Stimulated activated CD8-positive, alpha-beta memory T cell treated with anti-CD3 and anti-CD28 coated beads, Interleukin-12 subunit alpha, Interleukin-12 subunit beta, amount 100 ng/mL, for 4 hours (primary cell): Measurements from ENCODE around the gene THUMPD2.
"Not testable (repeated sequence)": the region's sequence is repeated elsewhere in the genome, so short reads cannot be mapped to it uniquely, and the experiment has no call there.

ENCODE experiments used
- DNase-seq: peaks from one replicate; pipeline ENCODE4 v3.0.0-alpha.2; 2020; ENCODE audit warnings: low read depth

Gene THUMPD2

DNA sequence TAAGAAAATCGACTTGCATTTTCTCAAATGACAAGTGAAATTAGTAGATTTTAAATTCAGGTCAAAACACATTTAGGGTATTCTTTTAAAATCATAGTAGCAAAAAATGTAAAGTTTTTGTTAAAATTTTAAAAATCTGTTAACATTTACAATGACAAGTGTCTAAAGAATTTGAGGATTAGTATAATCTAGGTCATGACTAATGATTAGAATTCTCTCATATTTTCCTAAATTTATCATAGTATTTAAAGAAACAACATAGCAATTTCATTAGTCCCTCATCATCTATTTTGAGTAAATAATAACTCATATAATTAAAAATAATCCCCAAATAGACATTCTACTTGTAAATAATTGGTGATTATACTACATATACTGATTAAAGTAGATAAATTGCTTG lies 23.6 kb downstream of the THUMPD2 start:
- no peak for DNase-seq

DNA sequence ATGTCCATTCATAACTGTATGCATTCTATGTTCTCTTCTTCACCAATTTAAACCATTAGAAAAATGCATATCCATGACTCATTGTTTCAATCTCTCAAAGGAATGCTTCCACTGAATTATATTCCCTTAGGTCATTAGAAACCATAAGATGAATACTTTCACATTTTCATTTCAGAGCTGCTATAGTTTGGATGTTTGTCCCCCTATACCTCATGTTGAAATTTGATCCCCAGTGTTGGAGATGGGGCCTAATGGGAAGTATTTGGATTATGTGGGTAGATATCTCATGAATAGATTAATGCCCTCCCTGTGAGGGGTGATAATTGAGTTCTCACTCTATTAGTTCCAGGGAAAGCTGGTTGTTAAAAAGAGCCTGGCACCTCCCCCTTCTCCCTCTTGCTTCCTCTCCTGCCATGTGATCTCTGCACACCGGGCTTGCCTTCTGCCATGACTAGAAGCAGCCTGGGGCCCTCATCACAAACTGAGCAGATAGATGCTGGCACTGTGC lies 35.7 kb downstream of the THUMPD2 start:
- DNase-seq = no peak

DNA sequence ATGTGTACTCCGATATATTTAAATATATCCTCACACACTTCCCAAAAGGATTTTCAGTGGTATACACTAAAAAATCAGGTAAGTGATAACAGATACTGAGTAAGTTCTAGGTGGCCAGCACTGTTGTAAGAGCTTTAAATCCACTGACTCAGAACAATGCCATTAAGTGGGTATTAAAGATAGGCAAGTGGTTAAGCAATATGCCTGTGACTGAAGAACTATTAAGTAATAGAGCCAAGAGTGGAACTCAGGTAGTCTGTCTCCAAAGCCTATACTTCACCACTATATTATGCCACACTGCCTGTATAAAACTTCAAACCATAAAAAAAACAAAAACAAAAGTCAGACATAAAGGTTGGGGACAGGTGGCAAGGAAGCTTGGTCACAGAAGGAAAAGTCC lies 37.2 kb downstream of the THUMPD2 start:
- no peak for DNase-seq

DNA sequence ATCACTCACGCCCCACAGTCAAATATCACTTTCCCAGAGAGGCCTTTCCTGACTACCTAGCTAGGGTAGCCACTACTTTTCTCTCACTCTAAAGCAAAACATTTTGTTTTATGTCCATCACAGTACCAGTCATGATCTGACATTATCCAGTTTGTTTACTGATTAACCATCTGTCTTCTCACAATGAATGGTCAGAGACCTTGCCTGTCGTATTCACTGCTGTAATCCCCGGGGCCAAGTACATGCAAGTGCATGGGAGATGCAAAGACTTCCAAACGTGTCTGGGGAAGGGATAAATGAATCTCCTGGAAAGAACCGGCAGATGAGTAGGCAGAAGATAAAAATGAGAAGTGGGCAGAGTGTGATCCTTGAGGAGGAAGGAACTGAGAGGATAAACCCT lies 39.7 kb downstream of the THUMPD2 start:
- no peak for DNase-seq

DNA sequence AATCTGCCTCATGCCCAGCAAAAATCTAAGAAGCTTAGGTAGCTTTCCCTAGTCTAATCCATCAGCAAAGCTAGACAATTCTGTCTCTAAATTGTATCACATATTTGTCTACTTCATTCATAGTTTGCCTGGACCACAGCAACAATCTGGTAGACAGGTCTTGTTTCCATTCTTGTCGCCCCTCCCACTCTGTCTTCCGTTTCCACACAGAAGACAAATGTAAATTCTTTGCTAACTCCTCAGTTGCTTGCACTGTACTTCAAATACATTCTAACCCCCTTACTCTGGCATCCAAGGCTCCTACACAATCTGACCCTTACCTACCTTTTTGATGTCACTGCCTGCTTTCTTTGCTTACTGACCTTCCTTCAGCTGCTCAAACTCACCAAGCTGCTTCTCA lies 40.1 kb downstream of the THUMPD2 start:
- no peak for DNase-seq

DNA sequence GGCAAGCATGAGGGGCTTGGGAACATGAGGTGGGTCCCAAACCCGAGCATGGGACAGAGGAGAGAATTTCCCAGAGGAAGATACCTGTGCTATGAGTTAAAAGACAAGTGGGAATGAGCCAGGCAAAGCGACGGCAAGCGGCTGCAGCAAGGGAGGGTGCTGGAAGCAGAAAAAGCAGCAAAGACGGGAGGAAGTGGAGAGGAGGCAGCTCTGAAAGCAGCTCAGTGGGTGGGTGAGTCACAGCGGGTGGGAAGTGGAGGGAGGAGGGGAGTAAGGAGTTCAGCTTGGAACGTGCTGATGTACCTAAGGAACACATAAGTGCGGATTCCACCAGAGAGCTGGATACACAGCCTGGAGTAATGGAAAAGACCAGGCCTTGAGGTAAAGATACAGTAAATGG lies 41.4 kb downstream of the THUMPD2 start:
- DNase-seq = no peak

DNA sequence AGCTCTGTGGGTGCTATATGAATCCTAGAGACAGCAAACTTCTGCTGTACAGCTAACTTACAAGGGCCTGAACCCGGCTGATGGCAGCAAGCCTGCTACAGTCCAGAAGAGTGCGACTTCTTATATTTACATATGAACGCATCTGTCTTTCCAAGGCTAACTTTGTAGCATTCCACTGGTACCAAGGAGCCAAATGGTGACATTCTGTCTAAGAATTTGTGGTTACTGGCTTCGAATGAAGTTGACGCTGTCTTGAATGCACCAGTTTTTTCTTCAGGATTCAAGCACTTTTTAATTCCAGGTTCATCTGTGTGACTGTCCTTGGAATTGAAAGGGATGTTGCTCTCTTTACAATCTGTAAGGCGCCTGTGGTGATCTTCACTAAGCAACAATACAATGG lies 42.4 kb downstream of the THUMPD2 start:
- DNase-seq = no peak

DNA sequence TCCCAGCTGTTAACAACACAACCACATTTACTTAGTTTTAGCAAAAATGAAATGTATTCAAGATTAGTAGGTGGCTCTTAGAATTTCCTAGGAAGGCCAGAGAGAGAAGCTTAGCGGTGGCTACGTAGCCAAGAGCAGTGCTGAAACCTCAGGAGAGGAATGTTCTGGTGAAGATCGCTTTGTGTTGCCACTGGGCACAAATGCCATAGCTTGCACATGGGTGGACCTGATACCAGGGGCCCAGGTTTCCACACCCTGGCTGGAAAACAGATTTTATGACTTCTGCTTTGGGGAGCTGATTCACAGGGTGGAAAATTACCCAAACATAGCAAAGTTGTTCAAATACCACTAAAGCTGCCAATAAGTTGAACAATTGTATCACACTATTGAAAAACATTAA lies 43.4 kb downstream of the THUMPD2 start:
- no peak for DNase-seq

DNA sequence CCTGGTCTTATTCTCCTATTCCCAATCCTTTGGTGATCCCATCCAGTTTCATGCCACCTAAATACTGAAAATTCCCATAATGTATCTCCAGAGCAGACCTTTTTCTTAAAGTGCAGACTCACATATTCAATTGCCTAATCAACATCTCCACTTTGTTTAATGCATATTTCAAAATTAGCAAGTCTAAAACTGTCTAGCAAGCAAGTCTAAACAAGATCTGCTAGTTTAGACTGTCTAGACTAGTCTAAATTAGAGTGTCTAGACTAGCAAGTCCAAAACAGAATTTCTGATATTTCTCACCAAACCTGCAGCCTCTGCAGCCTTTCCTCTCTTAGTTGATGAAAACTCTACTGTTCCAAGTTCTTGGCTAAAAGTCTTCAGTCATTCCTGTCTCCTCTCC lies 44.6 kb downstream of the THUMPD2 start:
- DNase-seq = no peak

DNA sequence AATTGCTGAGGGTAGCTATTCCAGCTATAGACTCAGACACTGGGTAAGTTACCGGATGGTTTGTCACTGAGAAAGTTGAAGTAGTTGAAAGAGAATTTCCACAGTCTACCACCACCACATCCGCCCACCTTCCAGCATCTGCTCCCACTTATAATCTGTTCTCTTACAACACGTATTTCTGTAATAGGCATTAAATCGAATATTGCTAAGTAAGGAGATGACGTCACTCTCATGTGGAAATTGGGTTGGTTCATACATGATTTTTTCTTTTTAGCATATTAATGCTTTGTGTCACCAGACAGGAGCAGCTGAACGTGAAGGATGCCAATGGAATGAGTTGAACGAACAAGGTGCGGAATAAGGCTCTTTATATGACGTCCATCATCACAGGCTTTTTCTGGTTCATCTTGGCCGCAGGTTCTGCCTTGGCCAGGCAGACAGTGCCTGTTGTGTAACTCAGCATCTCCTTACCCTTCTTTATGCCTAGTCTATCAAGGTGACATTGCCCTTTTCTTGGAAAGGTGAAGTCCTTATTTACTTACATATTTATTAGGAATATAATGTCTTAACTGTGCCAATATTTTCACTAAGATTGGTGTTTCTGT lies 45.9 kb downstream of the THUMPD2 start:
- DNase-seq = no peak

DNA sequence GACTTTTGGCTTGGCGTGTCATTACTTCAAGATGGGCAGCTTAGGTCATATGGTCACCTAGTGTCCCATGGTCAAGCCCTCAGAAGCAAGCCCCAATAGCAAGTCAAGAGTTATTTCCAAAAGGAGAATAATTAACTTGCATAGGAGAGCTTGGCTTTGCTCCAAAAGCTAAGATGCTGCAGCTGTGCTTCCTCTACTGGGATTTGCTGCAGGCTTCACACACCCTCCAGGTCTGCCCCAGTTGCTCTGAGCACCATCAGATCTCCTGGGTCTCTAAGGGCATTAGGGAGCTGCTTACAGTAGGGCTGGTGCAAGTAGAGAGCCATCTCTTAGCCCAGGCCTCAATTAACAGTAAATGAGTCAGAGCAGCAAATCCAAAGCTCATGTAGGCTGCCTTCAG lies 46.6 kb downstream of the THUMPD2 start:
- DNase-seq = no peak

DNA sequence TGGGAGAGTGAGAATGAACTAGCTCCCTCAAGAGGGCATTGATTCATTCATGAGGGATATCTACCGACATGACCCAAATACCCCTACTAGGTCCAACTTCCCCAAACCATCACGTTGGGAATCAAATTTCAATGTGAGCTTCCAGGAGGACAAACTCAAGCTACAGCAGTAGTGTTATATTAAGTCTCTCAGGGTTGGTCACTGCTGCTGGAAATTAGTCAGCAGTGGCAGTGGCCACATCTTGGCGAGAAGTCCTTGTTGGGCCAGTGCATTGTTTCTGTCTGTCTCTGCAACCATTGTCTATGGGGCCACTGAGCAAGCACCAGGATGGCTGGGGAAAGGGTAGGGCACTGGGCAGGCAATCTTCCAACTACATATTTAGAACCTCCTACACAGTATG lies 47.5 kb downstream of the THUMPD2 start:
- DNase-seq = no peak

DNA sequence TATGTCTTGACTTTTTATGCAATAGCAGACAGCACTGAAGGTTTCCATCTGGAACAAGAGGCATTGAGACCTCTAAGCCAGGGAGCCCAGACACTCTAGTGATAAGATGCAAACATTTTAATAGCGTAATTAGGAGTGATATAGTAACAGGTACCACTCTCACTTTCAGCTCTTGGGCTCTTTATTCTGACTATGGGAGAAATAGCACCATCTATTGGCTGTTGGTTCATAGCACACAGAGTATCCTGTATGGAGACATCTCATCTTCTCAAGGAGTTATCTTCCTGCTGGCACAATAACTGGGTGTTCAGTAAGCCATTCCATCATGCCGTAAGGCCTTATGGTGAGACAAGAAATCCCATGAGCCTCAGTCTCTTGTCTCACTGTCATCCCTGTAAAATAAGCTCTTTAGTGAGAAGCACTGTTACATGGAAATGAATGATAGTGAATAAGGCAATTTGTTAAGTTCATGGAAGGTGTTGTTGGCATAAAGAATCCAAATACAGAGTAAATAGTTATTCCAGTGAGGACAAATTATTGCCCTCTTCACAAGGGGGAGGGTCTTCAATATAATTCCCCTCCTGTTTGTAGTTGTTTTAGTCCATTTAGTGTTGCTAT lies 48.3 kb downstream of the THUMPD2 start:
- no peak for DNase-seq

DNA sequence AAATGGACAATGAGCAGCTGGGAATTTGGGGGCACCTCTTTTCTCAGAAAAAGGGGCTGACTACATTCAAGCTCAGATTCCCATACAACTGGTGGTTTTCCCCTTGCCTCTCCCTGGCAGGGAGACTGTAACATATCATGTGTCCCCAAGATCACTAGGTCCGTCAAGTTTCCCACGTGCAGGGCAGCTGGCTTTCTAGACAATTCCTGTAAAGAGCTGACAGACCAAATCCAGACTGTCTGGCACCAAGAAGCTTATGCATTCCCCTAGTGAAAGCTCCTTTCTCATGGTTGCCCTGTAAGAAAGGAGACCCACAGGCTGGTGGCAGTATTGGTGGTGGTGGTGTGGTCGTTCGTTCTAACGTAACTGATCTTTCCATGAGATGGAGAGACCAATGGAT lies 48.8 kb downstream of the THUMPD2 start:
- no peak for DNase-seq

DNA sequence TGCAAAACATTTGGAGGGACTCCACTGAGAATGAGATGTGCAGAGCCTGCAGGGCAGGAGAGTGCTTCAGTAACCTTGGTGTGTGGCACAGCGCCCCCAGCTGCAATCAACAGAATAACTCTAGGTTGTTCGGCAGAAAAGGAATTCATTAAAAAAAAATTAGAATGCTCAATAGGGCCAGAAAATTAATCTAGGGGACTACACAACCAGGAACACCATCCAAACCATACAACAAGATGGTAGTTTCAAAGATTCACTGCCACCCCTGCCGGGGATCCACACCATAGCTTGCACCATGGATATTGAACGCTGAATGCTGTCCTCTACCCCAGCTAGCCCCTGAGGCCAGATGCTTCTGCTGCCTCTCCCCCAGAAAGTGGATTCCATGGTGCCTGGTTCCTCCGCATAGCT lies 50.1 kb downstream of the THUMPD2 start:
- DNase-seq = no peak

DNA sequence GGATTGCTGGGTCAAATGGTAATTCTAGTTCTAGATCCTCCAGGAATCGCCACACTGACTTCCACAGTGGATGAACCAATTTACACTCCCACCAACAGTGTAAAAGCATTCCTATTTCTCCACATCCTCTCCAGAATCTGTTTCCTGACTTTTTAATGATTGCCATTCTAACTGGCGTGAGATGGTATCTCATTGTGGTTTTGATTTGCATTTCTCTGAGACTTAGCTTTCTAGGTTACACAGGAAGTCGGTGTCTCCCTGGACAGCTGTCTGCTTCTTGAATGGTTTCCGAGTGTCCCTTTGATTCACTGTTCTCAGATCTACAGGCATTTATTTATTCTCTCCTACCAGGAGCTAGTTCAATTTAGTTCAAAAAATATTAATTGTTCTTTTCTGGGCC lies 51.0 kb downstream of the THUMPD2 start:
- DNase-seq = not testable (repeated sequence)

DNA sequence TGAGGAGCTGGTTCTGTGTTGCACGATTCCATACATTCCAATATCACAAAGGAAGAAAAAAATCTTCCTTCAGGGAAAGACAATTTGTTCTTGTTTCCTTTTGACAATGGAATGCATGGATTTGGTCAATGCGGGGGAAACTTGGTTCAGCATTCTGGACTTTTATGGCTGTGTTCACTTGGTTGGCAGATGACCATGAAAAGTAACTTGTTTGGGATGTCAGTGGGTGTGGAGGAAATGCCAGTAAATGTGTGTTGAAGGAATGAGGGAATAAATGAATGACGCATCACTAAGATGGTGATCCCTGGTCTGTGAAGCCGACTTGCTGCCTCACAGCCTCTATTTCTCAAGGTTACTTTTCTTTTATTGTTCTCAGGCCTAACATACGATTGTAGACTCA lies 53.7 kb downstream of the THUMPD2 start:
- DNase-seq = no peak

DNA sequence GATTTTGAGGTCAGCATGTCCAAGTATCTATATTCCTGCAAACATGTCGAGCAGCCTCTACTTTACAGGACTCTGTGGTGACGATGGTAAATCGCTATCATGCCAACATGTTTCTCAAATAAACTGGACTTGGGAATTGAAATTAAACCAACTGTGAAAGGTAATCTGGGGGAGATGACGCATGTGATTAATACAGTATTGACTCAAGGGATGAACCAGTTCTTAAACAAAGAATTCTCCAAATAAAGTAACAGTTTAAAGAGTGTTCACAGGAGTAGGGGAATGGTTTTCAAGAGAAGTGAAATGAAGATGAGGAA lies 54.3 kb downstream of the THUMPD2 start:
- no peak for DNase-seq

DNA sequence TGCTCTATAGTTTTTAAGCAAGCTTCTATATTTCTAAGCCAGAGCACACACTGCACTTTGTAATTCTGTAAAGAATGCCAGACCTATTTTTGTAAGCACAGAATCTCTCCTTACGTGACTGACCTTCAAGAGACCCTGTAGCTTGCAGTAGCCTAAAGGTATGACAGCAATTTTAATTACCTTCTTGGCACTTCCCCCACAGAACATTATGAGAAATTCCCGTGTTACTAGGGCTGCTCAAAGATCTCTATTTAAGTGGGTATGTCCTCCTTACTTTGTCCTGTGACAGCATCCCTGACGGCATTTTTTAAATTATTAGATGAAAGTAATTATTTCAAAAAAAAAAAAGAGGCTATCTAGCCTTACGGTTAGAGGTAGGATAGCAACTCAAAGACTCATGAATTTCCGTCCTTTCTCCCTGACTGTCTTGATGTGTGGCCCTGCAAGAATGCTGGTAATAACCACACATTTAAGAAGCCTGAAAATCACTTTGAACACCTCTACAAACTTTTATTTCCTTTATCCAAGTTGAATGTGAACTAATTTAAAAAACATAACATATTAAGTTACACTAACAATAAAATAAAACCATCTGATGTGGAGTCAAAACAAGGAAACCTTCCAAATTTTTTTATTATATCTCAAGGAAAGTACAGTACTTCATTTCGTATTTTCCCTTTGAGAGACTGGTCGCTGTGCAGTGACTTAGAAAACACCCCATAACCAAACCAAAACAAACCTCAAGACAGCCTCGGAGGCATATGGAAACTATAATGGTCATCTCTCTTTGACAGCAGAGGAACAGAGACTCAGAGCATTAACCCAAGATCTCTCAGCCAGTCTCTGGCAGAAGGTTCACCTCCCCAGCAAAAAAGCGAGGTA lies 54.9 kb downstream of the THUMPD2 start:
- no peak for DNase-seq

DNA sequence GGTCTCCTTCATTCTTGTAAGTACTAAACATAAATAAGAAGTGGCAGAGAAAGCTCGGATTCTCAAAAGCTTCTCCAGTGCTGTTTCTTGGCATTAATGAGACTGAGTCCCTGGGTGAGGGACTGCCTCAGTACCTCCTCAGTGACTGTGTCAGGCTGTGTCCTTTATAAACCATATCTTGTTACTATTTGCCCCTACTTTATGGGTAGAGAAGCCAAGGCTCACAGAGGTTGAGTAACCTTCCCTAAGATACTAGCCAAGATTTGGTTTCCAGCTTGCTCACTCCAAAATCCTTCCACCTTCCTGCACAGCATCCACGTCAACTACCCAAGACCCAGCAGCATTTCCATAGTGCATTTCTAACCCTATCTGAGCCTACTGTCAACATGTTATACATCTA lies 55.6 kb downstream of the THUMPD2 start:
- DNase-seq = no peak

DNA sequence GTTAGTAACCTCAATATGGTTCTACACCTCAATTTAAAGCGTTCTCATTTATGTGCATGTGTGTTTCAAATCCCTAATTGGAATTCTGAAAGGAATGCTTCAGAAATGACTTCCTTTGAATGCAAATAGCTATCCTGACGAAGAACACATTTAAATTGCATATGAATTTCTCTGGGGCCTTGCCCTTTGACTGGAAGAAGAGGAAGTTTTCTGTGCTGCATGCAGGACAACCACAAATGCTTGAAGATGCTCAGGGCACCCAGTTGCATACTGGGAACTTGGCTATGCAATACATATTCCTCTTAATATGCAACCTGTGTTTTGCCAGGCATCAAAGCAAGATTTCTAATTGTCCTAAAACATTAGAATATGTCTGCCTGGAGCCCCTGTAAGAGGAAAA lies 58.1 kb downstream of the THUMPD2 start:
- no peak for DNase-seq

DNA sequence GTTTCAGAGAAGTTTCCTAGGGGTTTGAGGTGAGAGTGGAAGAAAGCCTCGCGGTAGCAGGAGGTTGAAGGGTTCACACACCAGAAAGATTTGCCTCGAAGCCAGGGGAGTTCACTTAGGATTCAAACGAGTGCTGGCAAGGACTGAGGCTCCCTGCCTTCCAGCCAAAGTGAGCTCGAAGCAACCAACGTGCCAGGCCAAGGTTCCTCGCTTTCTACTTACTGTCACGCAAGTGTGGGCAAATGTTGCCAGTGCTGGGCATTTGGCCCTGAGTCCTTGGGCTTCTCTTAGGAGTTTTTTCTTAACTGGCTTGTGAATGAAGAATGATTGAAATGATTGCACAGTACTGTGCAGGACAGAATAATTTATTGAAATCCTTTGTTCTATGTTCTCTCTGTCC lies 59.7 kb downstream of the THUMPD2 start:
- no peak for DNase-seq

DNA sequence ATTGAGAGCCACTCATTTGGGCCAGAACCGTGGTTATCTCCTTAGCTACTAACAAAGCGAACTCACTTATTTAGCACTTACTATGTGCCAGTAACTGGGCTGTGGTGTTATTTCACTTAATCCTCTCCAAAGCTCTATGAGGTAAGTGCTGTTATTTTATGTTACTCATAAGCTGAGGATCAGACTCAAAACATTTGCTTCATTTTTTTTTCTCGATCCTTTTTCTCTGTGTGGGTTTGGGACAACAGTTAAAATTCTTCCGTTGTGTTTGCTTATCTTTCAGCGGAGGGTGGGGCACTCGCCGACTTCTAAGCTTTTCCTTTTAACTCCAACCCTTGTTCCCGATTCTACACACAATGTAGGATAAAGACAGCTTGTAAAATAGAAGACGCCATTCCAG lies 60.6 kb downstream of the THUMPD2 start:
- no peak for DNase-seq
